Heart left ventricle (tissue), 13 donors: ENCODE results near the gene PTPRN2.

Experiments
- POLR2A ChIP-seq, 2 donors: fragments of 450-650 bp; IDR thresholded peaks; one replicate each; pipeline ENCODE4 v1.6.1; 2017; ENCODE audit warnings: antibody characterized with exemption in 2 of 2, mild to moderate bottlenecking in 2 of 2, moderate library complexity in 2 of 2
- TF ChIP-seq, protein P1 (sequence below), 12 donors: fragments of 200-600 bp; sonication (generic) in 4 of 12; IDR thresholded peaks; one replicate each; pipeline versions ENCODE4 v1.5.0 to v1.8.0; 2018 to 2022; ENCODE audit warnings: antibody characterized with exemption in 12 of 12, mild to moderate bottlenecking in 5 of 12
- donor health status: ischemic (EF 13 %, LVEDD 7.1; RV severe dilation, severe dysfunction).
- donor health status: DM: no; HTN: yes; CAD: no.
- donor health status: DM: no; HTN: no; CAD: no.
- donor health status: ischemic (EF 25% LVEDD 6.9; RV normal size, moderate dysfunction).
- donor health status: ischemic (EF 25% LVEDD 5.7; RV mildly dilated, moderate dysfunction).
- donor health status: ischemic (EF 35%, LVEDD 5.7; RV mildly dilated, moderate dysfunction).
- donor health status: nonischemic (EF 11% LVEDD 7.7; RV severe dilation, severe dysfunction).
- donor health status: DM: yes; HTN: yes; CAD: no.
- donor health status: PGD.
- donor health status: ischemic (EF 29% LVEDD 5.4; RV normal size, mild dysfunction).
- donor health status: nonischemic (EF 23%, LVEDD 6.1; RV moderate dilation, normal function).

- TF ChIP-seq, protein P1, sequence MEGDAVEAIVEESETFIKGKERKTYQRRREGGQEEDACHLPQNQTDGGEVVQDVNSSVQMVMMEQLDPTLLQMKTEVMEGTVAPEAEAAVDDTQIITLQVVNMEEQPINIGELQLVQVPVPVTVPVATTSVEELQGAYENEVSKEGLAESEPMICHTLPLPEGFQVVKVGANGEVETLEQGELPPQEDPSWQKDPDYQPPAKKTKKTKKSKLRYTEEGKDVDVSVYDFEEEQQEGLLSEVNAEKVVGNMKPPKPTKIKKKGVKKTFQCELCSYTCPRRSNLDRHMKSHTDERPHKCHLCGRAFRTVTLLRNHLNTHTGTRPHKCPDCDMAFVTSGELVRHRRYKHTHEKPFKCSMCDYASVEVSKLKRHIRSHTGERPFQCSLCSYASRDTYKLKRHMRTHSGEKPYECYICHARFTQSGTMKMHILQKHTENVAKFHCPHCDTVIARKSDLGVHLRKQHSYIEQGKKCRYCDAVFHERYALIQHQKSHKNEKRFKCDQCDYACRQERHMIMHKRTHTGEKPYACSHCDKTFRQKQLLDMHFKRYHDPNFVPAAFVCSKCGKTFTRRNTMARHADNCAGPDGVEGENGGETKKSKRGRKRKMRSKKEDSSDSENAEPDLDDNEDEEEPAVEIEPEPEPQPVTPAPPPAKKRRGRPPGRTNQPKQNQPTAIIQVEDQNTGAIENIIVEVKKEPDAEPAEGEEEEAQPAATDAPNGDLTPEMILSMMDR (IDR thresholded peaks at IDR 0.05) = no peak
- no peak for TF ChIP-seq POLR2A (IDR thresholded peaks at IDR 0.05)
These were observed 201.3 kb downstream of the PTPRN2 start for GRCh38 chr7:158386355-158386618.
